NCI-H1436 treated with DMSO at 0.1 percent for 48 hours (cell line): ENCODE measurements around the gene SYT1.
"Not testable (repeated sequence)": the region's sequence is repeated elsewhere in the genome, so short reads cannot be mapped to it uniquely, and the experiment has no call there.

ENCODE experiments used
- DNase-seq: peaks from one replicate; lab custom pipeline; 2025; lab: John Stamatoyannopoulos, UW

Gene SYT1

DNA sequence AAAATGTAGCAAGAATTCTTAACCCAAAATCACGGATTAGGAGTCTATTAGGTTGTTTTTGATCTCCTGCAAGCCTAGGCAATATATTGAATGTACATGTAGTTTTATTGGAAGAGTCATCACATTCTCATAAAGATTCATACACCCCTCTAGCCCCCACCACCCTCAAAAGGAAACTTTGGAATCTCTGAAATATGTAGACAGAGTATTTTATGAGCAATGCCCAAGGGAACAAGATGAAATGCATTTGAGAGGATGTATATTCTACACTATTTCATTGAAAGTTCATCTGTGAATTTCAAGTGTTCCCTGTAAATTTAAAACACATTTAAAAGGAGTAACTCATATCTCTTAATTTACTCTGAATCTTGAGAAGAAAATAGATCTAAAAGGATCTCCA is 103.7 kb downstream of the SYT1 start:
- no peak for DNase-seq

DNA sequence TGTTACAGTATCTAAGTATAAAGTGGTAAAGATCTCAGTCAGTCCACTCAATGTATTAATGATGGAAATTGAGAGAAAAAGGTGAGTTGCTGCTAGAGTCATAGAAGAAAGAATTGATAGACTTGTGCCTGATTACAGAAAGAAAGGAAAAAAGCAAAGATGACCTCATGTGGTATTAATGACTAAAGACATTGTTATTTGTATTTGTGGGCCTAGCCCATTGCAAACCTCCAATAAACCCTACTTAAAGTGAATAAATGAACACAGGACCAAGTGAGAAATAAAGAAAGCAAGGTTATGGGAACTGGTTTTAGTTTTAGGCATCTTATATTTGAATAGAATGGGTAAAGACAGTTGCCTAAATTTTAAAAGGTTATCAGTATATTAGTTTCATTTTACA is 105.5 kb downstream of the SYT1 start:
- DNase-seq = no peak

DNA sequence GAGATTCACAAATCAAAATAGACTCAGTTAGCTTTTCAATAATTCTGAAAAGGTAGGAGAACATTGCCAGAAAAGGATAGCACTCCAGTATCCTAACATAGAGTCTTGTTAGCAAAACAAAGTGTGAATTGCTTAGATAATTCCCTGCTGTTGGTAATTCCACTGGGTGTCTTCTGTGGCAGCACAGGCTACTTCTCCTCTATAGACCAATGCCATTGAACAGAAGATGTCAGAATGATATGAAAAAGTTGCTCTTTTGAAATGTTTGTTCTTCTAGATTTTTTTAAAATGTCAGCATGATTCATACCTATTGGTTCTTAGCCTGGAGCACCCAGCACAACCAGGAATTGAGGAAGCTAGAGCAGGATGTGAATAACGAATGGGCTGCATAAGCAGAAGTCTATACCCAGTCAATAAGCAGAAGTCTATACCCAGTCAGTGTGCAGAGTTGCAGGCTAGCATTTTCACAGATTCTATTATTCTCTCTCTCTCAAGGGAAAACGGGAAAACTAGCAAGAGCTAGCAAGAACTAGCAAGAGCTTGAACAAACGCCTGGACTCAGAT is 112.8 kb downstream of the SYT1 start:
- DNase-seq = no peak

DNA sequence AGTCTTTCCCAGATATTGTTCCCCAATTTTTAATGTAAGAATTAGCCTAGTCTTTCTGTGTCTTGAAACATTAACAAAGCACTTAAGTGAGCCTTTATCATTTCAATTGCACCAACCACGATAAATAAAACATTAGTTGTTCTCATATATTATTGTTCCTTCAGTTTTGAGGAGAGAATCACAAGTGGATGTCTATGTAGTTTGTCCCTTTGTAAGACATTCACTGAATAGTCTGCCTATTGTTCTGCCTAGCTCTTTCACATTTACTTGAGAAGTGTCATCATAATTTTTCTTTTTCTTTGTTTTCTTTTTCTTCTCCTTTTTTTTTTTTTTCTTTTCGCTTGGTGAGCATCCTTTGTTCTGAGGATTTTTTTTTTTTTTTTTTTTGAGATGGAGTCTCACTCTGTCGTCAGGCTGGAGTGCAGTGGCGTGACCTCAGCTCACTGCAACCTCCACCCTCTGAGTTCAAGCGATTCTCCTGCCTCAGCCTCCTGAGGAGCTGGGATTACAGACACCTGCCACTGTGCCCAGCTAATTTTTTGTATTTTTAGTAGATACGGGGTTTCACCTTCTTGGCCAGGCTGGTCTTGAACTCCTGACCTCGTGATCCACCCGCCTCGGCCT is 129.7 kb downstream of the SYT1 start:
- DNase-seq = no peak

DNA sequence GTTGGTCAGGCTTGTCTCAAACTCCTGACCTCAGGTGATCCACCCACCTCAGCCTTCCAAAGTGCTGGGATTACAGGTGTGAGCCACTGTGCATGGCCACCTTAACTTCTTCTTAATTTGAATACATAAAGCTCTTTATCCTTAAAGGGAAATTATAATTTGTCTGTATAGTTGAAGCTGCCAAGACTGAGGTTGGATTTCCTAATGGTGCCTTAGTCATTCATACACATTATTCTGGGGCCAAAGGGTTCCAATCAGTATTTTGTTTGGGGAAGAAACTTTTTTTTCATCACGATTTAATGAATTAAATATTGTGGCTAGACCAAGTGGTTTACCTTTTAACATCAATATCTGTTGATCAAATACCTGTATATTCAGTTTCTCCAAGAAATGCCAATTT is 135.9 kb downstream of the SYT1 start:
- no peak for DNase-seq

DNA sequence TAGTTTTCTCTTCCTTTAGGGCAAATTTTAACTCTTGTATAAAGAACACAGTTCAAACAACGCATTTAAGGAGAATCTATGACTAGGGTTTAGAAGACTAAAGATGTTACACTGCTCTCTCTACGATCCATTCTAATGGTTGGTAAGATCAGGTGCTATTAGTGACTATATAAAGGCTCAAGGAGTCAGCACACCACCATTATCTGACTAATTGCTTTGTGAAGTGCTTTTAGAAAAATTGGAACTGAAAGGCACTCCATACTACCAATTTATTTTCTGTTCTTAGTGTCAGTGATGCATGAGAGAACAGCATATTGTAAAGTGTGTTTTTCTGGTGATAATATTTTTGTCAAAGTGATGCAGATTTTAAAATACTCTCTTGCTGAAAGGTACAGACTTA is 136.8 kb downstream of the SYT1 start:
- DNase-seq = peak; percentile 97

DNA sequence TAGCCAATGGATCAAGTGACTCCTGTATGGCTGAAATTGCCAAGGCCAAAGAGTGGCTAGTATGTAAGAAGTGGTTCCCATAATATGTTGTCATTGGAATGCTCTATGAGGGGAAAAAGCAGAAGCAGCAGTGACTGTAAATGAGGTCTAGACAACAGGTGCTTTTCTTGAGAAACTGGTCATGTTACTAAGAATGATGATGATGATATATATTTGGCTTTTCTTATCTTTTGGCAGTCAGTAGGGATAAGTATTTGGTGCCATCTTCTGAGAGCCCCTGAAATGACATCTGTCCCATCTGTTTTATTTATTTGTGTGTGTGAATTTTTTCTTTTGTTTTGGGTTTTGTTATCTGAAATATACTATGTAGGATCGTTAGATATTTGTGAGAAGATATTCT is 141.7 kb downstream of the SYT1 start:
- no peak for DNase-seq

DNA sequence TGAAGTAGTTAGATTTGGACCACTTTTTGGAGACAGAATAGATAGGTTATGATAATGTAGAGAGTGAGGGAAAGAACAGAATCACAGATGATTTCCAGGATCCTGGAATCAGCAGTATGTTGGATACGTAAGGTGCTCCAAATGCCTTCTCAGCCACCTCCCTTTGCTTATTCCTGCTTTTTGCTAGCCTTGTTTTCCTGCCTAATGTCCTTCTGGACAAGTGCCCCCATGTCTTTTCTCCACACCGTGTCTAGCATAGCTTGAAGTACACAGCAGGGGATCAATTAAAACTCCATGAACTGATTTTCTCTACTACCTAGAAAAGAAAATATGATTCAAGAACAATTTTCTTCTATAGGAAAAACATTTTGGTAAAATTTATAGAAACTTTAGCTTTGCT is 144.0 kb downstream of the SYT1 start:
- DNase-seq = no peak

DNA sequence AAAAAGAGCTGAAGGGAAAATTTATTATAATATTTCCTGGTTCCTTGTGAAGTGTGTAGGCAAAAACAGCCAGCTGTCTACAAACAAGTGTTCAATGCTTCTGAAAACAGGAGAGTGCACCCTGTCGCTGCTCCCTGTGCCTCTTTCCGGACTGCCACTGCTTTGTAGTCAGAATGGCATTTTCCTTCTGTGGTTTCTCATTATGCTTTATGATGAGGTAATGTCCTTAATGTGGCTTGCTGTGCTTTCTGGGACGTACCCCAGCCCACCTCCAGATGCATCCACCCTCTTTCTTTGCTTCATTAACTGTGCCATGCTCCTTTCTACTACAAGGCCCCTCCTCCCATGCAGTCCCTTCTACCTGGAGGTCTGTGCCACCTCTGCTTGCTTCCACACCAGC is 148.1 kb downstream of the SYT1 start:
- DNase-seq = no peak

DNA sequence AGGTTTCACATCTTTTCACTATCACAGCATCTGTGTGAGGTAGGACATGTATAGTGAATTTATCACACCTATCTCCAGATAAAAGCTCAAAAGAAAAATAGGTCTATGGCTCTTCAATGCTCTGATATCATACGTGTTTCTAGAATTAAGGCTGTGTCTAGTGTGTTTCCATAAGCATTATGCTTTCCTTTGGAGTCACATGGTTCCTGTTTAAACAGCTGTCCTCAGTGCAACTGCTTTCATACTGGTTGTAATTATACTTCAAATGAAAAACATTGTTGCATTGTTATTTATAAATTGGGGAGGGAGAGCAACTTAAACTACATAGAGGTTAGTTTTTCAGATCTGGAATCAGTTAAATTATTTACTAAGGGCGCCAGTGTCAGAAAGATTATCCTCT is 151.6 kb downstream of the SYT1 start:
- DNase-seq = peak; percentile 95

DNA sequence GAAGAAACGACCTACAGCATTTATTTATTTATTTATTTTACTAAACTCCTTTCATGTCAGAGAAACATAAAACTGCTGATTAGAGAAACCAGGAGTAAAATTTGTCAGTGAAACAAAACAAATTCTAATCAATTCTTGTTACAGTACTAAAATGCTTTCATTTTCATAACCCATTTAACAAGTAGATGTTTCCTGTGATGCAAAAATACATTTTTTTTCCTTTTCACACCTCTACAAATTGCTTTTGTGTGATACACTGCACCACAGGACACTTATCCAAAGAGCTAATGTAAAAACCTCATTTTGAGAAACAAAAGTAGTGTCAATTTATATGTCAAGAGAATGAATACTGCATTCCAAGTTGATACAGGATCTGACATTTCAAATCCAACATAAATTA is 155.1 kb downstream of the SYT1 start:
- no peak for DNase-seq

DNA sequence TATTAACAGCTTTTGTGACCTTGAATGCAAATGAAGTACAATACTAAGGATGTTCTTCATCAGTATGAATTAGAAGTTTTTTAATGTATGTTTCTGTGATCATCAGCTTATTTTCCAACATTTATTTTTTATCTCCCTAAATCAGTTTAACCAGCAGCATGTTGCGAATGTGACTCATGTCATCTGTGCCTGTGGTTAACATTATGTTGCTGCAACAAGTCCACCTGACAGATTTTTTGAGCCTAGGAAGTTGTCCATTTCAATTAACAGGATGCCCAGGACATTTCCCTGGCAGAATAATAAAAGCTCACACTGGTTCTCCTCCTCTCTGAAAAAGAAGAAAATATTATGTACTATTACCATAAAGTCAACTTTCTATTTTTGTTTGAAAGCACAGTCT is 155.5 kb downstream of the SYT1 start:
- no peak for DNase-seq

DNA sequence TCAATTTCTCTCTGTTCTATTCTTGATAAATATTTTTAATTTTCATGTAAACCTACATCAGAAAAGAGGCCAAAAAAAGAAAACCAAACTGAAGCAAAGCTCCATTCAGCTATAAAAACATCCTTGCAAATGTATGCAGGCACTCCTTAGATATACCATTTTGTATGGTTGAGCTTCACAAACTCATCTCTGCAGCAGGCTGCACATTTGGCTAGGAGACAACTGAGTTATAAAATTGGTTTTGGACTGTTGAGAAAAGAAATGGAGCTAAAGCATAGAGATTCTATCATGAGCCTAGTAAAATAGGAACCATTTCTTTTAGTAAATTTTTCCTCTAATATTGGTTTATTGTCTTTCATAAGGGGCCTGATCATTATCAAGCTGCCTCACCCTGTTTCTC is 156.4 kb downstream of the SYT1 start:
- no peak for DNase-seq

DNA sequence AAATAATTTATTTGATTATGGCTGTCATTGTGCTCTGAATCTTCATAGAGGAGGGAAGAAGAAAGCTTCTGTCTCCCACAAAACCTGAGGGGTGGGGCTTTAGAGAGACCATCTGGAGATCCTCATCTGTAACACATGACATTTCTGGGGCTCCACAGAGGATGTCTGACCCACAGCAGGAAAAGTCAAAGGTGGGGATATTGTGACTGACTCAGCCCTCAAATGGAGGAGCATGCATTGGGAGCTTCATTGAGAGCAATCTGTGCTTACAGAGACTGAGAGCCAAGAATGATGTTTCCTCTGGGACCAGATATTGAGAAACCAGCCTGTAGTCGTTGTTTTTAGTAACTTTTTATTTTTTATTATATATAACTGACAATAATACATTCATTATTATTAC is 158.7 kb downstream of the SYT1 start:
- DNase-seq = no peak

DNA sequence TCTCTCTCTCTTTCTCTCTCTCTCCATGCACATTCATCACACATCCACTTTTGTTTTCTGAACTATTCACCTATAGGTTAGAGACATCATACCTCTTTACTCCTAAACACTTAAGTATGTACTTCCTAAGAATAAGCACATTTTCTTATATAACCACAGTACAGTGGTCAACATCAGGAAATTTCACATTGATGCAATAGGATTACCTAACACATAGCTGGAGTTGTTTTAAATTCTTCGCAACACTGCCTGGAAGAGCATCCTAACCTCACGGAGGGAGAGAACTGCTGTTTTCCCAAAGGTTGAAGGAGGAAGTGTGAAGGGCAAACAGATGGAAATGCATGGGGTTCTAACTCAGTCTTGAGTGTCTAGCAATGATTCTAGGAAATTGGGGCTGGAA is 159.2 kb downstream of the SYT1 start:
- DNase-seq = no peak

DNA sequence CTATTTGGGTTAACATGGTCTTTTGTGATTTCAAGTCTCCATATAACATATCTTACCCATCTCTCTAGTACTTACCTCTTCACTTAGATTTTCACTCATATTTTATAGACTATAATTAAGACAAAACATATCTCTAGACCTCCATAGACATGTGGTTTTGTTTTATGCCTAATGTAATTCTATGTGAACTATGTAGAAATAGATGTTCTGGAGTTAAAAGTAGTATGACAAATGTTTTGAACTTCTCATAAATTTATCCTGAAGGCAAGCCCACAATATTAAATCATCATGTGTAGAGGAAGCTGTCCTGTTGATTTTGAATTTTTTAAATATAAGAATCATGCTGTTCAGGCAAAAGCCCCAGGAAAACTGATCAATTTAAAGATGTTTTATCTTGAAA is 169.2 kb downstream of the SYT1 start:
- no peak for DNase-seq

DNA sequence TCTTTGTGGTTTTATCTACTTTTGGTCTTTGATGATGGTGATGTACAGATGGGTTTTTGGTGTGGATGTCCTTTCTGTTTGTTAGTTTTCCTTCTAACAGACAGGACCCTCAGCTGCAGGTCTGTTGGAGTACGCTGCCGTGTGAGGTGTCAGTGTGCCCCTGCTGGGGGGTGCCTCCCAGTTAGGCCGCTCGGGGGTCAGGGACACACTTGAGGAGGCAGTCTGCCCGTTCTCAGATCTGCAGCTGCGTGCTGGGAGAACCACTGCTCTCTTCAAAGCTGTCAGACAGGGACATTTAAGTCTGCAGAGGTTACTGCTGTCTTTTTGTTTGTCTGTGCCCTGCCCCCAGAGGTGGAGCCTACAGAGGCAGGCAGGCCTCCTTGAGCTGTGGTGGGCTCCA is 180.2 kb downstream of the SYT1 start:
- not testable (repeated sequence) for DNase-seq

DNA sequence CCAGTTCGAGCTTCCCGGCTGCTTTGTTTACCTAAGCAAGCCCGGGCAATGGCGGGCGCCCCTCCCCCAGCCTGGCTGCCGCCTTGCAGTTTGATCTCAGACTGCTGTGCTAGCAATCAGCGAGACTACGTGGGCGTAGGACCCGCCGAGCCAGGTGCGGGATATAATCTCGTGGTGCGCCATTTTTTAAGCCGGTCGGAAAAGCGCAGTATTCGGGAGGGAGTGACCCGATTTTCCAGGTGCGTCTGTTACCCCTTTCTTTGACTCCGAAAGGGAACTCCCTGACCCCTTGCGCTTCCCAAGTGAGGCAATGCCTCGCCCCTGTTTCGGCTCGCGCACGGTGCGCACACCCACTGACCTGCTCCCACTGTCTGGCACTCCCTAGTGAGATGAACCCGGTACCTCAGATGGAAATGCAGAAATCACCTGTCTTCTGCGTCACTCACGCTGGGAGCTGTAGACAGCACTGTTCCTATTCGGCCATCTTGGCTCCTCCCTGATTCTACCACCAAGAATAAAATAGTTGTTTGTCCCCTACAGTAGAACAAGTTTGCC is 180.7 kb downstream of the SYT1 start:
- DNase-seq = not testable (repeated sequence)

DNA sequence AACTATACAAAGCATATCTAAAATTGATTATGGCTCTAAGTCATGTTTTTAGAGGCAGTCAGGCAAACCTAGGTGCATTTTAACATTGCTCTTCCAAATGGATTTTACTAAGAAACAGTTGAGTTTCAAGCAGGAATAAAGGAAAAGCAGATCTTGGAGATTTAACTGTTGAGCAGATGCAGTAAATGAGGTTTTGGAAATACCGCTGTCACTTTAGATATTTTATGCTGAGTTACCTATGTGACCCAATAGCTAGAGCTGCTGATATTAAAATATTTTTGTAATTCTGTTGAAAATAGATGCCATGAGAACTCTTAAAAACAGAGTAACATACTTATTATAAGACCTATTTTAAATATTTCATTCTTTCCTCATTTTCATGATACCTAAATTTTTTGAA is 181.4 kb downstream of the SYT1 start:
- DNase-seq = no peak

DNA sequence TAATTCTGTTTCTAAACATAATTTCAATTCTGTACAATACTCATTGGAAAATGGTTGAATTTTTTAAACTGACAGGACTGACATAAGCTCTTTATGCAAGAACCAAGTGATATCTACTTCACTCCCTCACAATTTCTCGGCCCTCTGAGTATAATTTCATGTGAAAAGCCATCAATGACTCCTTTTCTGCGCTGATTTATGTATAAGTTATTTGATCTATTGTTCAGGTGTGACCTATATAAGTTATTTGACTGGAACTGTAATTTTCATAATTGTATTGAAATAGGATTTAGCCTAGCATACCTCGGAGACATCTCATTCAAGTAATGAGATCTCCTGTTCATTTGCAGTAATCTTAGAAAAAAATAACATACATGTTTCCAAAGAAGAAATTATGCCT is 184.4 kb downstream of the SYT1 start:
- DNase-seq = no peak

DNA sequence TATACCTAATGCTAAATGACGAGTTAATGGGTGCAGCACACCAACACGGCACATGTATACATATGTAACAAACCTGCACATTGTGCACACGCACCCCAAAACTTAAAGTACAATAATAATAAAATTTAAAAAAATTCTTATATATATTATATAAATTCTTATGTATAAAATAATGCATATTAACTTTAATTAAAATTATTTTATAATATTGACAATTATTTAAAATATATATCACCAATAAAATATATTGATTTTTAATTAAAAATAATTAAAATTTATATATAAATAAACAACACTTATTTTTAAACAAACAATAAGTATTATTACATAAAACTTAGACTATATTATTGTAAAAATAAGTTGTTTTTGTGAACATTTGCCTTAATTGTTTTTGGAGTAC is 188.8 kb downstream of the SYT1 start:
- no peak for DNase-seq

DNA sequence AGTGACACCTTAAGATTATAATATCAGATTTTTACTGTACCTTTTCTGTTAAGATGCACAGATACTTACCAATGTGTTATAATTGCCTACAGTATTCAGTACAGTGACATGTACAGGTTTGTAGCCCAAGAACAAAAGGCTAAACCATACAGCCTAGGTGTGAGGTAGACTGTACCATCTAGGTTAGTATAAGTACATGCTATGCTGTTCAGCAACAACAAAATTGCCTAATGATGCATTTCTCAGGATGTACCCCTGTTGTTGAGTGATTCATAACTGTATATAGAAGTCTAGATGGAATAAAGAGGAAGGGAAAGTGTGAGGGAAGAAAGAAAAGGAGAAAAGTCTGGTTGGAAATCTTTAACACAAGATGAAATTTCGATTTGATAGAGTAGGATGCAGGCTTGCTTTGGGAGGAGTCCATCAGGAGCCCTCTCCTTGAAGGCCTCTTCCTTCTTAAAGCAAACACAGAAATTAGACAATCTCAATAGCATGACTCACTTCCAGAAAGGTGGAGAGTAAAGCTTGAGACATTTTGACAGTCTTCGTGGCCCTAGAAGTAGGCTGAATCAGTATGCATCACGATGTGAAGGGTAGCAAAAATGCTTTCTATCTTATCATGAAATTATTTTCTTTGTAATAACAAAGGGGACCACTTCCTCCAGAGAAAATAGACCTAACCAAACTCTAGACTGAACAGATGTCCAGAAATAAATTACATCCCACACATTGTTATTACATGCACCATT is 191.5 kb downstream of the SYT1 start:
- DNase-seq = no peak

DNA sequence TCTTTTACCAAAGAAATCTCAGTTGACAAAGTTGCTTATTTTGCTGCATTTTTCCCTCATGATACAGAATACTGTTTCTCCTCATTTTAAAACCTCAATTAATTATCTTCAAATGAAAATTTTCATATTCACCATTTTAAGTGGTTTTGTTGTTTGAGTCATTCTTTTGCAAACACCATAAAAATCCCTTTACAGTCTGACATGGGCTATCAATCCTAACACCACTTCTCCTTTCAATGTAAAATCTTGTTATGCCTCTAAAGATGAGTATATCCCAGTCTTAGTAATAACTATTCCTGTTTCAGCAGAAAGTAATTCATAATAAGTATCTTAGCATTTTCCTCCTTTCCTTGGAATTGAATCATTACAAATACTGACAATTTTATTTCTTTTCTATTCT is 192.2 kb downstream of the SYT1 start:
- DNase-seq = no peak

DNA sequence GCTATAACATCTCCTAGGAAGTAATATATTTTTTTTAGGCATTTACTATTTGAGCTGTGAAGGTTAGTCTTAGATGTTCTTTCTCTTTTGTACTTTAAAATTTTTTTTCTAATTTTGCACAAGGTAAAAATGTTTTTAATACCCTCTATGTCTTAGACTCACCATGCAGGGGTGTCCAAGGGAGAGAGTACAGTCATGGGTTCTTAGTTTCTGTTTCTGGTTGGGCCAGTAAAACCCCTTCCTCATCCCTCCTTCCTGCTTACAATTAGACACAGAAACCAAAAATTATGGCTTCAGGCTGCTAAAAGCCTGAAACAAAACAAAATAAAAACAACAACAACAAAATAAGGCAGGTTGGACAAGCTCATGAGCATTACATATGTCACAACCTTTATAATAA is 193.0 kb downstream of the SYT1 start:
- no peak for DNase-seq
